ENCODE data around the gene LRRC55.

The LRRC55 gene

GRCh38 chr11:57203882-57204480 lies 22.2 kb downstream of the LRRC55 start:
- no peak for DNase-seq

- DNase-seq = no peak
Observed at GRCh38 chr11:57205041-57205641, 23.4 kb downstream of the LRRC55 start.

DNA sequence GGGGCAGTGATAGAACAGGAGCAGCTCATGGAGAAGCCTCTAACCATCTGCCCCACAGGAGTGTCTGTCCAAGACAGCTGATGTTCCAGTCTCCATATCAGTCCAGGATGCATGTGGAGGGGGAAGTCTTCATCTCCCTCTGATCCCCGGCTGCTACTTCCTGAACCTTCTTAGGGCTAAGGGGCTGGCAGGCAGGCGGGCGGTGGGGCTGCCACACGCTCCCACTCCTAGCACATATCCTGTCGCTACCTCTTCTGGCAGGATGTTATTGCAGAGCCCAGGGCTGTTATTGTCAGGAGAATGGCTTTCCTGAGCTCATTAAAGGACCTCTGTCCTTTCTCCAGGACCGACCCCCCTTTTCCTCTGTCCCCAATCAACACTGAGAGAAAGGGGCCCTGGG lies 25.4 kb downstream of the LRRC55 start:
- DNase-seq = no peak

DNA sequence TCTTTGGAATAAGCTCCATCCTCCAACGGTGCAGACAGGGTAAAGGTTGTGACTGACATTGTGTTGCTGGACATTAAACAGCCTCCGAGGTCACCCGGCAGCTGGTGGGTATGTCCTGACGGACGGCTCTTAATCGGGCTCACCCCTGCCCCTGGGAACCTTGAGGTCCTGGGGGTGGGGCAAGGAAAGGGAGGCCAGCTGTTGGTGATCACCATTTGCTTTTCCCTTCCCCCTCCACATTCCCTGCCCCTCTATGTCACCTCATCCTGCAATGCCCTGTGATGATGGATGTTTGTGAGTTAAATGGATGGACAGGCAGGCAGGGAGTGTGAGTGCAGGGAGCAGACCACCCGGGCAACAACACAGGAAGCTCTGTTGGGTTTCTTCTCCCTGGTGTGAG lies 29.0 kb downstream of the LRRC55 start:
- DNase-seq = no peak

DNA sequence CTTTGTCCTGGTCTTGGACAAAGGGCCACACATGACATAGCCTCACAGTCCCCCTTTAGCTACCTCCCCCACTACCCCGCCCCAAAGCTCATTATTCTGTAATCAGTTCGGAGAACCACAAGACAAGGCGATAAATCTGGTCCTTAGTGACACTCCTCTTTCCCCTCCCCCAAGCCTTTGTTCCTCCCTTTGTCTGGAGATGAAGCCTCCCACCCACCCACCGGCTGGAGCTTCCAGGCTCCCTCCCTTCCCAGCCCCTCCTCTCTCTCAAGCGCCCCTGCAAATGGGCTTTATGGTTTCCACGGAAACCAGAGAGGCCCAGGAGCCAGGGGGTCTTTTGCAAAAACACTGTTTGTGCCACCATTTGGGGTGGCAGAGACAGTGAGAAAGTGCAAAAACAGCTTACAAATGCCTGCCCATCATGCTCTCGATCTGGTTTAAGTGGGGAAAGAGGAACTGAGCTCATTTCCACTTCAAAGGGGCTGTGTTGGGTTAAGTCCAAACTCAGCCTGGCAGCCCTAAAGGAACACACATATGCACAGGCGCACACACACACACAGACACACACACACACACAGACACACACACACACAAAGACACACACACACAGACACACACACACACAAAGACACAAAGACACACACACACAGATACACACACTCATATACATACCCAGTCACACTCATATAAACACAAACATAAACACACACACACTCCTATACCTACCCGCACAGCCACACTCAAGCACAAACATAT lies 31.8 kb downstream of the LRRC55 start:
- no peak for DNase-seq

- DNase-seq = no peak
Observed at GRCh38 chr11:57214098-57214417, 32.3 kb downstream of the LRRC55 start.

DNA sequence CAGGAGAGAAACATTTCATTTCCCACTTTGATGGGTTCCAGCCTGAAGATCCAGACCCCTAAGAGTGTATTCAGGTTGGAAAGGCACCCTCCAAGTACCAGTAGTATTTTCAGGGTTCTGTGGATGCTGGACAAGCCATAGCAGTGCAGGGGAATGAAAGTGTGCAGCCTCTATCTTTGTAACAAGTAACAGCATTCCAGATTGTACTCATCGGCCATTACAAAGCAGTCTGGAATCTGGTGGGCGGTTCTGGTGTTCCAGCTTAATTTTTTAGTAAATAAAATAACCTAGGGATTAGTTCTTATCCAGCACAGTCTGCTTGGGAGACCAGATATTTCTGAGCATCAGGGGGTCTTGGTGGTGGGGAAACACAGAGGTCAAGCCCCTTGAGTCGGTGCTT lies 32.7 kb downstream of the LRRC55 start:
- no peak for DNase-seq

DNA sequence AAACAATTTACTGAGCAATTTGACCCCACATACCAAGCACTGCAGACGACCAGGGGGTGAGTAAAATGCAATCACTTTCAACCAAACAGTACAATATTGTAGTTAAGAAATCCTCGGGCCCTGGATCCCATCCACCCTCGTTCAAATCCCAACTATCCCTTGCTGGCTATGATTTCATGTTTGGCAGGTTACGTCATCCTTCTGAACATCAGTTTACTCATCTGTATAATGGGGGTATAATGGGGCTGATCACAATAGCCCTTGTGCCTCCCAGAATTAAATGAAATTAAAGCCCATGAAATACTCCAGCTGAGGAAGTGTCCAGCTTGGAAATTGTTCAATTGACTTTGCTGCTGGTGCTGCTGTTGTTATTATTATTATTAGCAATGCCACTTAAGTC lies 34.7 kb downstream of the LRRC55 start:
- DNase-seq = no peak

- no peak for DNase-seq
Observed at GRCh38 chr11:57217053-57217452, 35.3 kb downstream of the LRRC55 start.

- DNase-seq = no peak
Observed at GRCh38 chr11:57219021-57219627, 37.4 kb downstream of the LRRC55 start.

GRCh38 chr11:57222239-57222638 lies 40.5 kb downstream of the LRRC55 start:
- no peak for DNase-seq

DNA sequence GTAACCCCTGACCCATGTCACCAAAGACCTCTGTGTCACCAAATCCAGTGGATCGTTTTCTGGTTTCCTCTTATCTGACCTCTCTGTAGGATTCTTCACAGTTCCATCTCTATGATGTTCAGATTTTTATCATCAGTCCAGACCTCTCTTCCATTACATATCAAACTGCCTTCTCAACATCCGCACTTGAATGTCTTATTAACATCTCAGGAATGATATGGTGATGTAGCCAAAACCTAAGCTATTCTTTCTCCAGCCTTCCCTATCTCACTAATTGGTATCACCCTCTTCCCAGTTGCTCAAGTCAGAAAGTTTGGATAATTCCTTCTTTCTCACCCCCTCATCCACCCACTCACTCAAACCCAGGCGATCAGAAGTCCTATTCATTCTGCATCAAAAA lies 41.8 kb downstream of the LRRC55 start:
- no peak for DNase-seq

DNA sequence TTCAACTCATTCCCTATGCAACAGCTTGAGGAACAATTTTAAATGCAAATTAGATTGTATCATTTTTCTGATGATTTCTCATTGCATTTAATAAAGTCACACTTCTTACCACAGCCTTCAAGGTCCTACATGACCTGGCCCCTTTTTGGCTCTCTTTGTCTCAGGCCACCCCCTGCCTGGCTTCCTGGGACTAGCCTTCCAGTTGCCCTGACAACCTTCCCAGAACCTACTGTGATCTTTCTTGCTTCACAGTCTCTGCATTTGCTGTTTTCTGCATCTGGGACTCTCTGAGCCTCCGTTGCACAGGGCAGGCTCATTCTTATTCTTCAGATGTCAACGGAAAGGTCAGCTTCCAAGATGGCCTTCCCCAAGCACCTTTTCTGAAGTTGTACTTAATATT lies 42.4 kb downstream of the LRRC55 start:
- no peak for DNase-seq

DNA sequence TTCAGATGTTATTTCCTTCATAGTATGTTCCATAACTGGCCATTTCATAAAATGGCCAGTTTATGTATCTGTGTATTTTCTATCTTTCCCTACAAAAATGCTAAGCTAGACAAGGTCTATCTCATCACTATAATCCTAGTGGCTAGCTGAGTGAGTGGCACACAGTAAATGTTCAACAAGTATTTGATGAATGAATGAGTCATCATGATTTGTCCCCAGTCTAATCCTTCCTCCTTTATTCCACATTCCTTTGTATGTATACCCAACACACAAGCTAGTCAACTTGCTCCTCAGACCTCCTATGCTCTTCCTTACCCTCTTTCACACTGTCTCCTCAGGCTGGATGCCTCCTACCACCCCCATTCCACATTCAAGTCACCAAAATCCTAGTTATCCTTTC lies 42.8 kb downstream of the LRRC55 start:
- DNase-seq = no peak

GRCh38 chr11:57228600-57228999 lies 46.8 kb downstream of the LRRC55 start:
- no peak for DNase-seq

DNA sequence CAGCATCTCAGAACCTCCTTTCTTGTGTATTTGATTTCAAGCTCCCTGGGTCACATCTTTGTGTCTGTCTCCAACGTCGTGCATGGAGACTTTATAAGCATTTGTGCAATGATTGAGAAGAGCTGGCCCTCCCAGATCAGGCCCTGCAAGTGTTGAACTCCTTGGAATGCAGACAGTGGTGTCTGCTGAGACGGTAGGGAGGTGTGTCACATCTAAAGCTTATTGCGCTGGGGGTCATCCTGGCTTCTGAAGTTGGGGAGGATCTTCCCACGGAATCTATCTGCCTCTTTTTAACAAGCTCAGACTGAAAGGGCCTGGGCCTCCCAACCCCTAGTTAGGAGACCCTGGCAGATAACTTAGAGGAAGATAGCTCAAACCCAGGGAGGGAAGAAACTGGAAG lies 48.6 kb downstream of the LRRC55 start:
- DNase-seq = no peak

- DNase-seq = no peak
Observed at GRCh38 chr11:57230791-57231538, 49.2 kb downstream of the LRRC55 start.

DNA sequence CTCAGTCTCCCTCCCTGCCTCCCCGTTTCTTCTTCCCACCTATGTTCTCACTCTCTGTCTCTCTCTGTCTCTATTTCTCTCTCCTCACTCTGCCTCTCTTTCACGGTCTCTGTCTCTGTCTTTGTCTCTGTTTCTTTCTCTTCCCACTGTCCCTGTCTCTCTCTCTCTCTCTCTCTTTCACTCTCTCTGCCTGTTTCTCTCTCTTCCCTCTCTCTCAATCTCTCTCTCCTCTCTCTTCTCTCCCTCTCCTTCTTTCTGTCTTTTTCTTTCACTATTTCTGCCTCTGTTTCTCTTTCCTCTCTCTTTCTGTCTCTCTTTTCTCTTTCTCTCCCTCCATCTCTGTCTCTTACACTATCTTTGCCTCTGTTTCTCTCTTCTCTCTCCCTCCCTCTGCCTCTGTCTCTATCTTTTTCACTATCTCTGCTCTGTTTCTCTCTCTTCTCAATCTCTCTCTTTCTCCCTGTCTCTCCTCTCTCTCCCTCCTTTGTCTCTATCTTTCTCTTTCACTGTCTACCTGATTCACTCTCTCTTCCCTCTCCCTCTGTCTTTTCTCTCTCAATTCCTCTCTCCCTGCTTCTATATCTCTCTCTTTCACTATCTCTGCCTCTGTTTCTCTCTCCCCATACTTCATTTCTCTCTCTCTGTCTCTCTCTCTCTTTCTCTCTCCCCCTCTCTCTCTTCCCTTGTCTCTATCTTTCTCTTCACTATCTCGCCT lies 49.9 kb downstream of the LRRC55 start:
- DNase-seq = no peak

- DNase-seq = no peak
Observed at GRCh38 chr11:57233702-57234101, 51.9 kb downstream of the LRRC55 start.

DNA sequence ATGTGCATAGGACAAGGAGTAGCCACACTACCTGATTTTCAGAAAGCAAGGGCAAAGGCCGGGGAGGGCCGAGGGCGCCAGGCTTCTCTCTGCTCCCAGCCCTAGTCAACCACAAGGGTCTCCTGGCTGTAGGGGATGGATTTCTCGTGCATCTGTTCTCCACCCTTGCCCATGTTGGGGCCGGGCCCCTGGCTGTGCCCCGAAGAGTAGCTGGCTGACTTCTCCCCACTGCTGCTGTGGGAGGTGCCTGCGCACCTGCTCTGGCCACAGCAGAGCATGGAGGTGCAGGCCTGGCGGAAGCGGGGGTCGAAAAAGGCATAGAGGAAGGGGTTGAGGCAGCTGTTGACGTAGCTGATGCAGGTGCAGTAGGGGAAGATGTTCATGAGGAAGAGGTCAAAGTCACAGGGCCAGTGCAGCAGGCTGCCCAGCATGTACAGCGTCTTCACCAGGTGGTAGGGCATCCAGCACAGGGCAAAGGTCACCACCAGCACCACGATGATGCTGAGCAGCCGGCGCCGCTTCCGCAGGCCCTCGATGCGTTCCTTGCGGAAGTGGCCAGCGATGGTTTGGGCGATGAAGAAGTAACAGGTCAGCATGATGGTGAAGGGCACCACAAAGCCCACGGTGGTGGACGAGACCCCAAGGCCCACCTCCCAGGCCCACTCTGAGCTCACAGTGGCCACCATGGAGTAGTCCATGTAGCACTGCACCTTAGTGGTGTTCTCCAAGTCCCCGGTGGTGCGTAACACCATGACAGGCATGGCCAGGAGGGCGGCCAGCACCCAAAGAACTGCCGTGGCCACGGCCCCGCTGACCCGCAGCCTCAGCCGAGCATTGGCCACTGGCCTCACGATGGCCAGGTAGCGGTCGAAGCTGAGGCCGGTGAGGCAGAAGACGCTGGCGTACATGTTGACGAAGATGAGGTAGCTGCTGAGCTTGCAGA lies 54.3 kb downstream of the LRRC55 start:
- DNase-seq = no peak

- DNase-seq = no peak
Observed at GRCh38 chr11:57237204-57237681, 55.5 kb downstream of the LRRC55 start, which contains the start of gene APLNR. TSS of gene APLNR (minus strand) at chr11:57237250. CDS start at chr11:57237004, 246 bp downstream.
